HCT116 (cell line): ENCODE data around the gene RSAD2. TPM values are rescaled to one million over a fixed set of nuclear protein-coding genes. Genes with fewer than 3 reads are reported as not detected.
A peak's percentile ranks its signal among the peaks of the same experiment; 100 is the strongest.

ENCODE experiments used
- ATAC-seq: fragments of 200-7000 bp; cut with Tn5 transposase; 2 replicates; pipeline ENCODE4 v1.9.1; 2020; ENCODE audit warnings: mild to moderate bottlenecking, moderate library complexity
- BruUV-seq: library from RNA; stranded (reverse); fragments of 400-500 nt; replicated peaks from 2 replicates; lab custom pipeline; 2021; lab: Mats Ljungman, UMichigan
- CTCF ChIA-PET: fragments of 300-600 bp; sonication (Branson Sonifier 250); formaldehyde crosslinking; loops from one replicate; lab custom pipeline; 2021; ENCODE audit warnings: antibody characterized with exemption; lab: Charles Lee
- POLR2A ChIA-PET: fragments of 300-600, 350-600 bp; sonication (Branson Sonifier 250); formaldehyde crosslinking; loops from one replicate; lab custom pipeline; 2021; ENCODE audit warnings: antibody characterized with exemption; lab: Charles Lee
- RAD21 ChIA-PET, 2 experiments: fragments of 300-600 bp; sonication (Branson Sonifier 250); formaldehyde crosslinking; loops; one replicate each; lab custom pipeline; 2023; ENCODE audit warnings: low total read pairs in 2 of 2; ENCODE audit not compliant: uncharacterized antibody in 2 of 2, unreplicated experiment in 2 of 2, low non-redundant PET in 1 of 2; lab: Charles Lee
- DNase-seq: peaks from one replicate; pipeline ENCODE4 v3.0.0-alpha.2; 2010; ENCODE audit warnings: low read depth, low spot score
- H2AFZ ChIP-seq: fragments of 200-600 bp; shearing (Covaris generic), sonication (generic); 2 replicates; pipeline ENCODE4 v1.6.1; 2017; ENCODE audit warnings: low read depth, mixed run types, mixed read lengths, antibody characterized with exemption, low read length; ENCODE audit not compliant: poor library complexity, severe bottlenecking
- H3K27ac ChIP-seq: 2 replicates; pipeline ENCODE4 v1.5.1; 2012; ENCODE audit warnings: low read depth, low read length
- H3K27me3 ChIP-seq: fragments of 200-600 bp; sonication (generic); 2 replicates; pipeline ENCODE4 v1.6.1; 2016; ENCODE audit warnings: mixed run types, low read length, mixed read lengths; ENCODE audit not compliant: insufficient read depth
- H3K36me3 ChIP-seq, 2 experiments: fragments of 200-500 bp in 1 of 2; fragments of 200-600 bp in 1 of 2; sonication (Bioruptor generic) in 1 of 2; sonication (generic) in 1 of 2; 2 replicates each; pipeline versions ENCODE4 v1.5.1 to v1.6.1; 2014 to 2016; ENCODE audit warnings: low read length in 2 of 2, inconsistent platforms in 1 of 2, mixed read lengths in 1 of 2, mixed run types in 1 of 2; ENCODE audit not compliant: insufficient read depth in 2 of 2, control insufficient read depth in 1 of 2
- H3K4me1 ChIP-seq, 2 experiments: fragments of 200-600 bp in 1 of 2; sonication (generic) in 1 of 2; 2 replicates each; pipeline versions ENCODE4 v1.5.1 to v1.6.1; 2012 to 2017; ENCODE audit warnings: low read length in 2 of 2, inconsistent platforms in 1 of 2, mild to moderate bottlenecking in 1 of 2, mixed read lengths in 1 of 2, mixed run types in 1 of 2, moderate library complexity in 1 of 2; ENCODE audit not compliant: insufficient read depth in 2 of 2, control insufficient read depth in 1 of 2
- H3K4me2 ChIP-seq: fragments of 200-600 bp; sonication (generic); 2 replicates; pipeline ENCODE4 v1.6.1; 2017; ENCODE audit warnings: mixed run types, low read length, mixed read lengths
- H3K4me3 ChIP-seq, 2 experiments: fragments of 200-600 bp in 1 of 2; sonication (generic) in 1 of 2; replicated peaks in 1 of 2; 2 replicates each; pipeline ENCODE4 v1.5.1; 2011 to 2016; ENCODE audit warnings: low read length in 2 of 2, control low read depth in 1 of 2, low read depth in 1 of 2, mild to moderate bottlenecking in 1 of 2, mixed read lengths in 1 of 2, mixed run types in 1 of 2
- H3K79me2 ChIP-seq: fragments of 200-600 bp; sonication (generic); 2 replicates; pipeline ENCODE4 v1.6.1; 2017; ENCODE audit warnings: mild to moderate bottlenecking, mixed run types, low read length, moderate library complexity, mixed read lengths; ENCODE audit not compliant: insufficient read depth
- H3K9ac ChIP-seq: fragments of 200-600 bp; sonication (generic); 2 replicates; pipeline ENCODE4 v1.6.1; 2016; ENCODE audit warnings: low read length, mixed read lengths
- H3K9me2 ChIP-seq: fragments of 200-600 bp; sonication (generic), shearing (Covaris generic); 2 replicates; pipeline ENCODE4 v1.6.1; 2017; ENCODE audit warnings: mixed run types, mild to moderate bottlenecking, moderate library complexity; ENCODE audit not compliant: insufficient read depth
- H3K9me3 ChIP-seq, 2 experiments: fragments of 200-500 bp in 1 of 2; fragments of 200-600 bp in 1 of 2; sonication (Bioruptor generic) in 1 of 2; sonication (generic) in 1 of 2; 2 replicates each; pipeline ENCODE4 v1.6.1; 2014 to 2017; ENCODE audit warnings: low read length in 2 of 2, mixed read lengths in 2 of 2, inconsistent platforms in 1 of 2, low read depth in 1 of 2, mild to moderate bottlenecking in 1 of 2, mixed run types in 1 of 2, moderate library complexity in 1 of 2; ENCODE audit not compliant: control insufficient read depth in 1 of 2, insufficient read depth in 1 of 2
- H4K20me1 ChIP-seq: fragments of 200-600 bp; sonication (generic), shearing (Covaris generic); 2 replicates; pipeline ENCODE4 v1.6.1; 2017; ENCODE audit warnings: mixed run types, mild to moderate bottlenecking, moderate library complexity; ENCODE audit not compliant: insufficient read depth
- CBX3 ChIP-seq: IDR thresholded peaks from 2 replicates; pipeline ENCODE4 v1.6.1; 2012; ENCODE audit warnings: low read depth
- EGR1 ChIP-seq: IDR thresholded peaks from 2 replicates; pipeline ENCODE4 v1.6.1; 2012; ENCODE audit warnings: low read depth
- ELF1 ChIP-seq: IDR thresholded peaks from 2 replicates; pipeline ENCODE4 v1.6.1; 2012; ENCODE audit warnings: low read depth, borderline replicate concordance
- EZH2 ChIP-seq: fragments of 200-600 bp; sonication (generic); IDR thresholded peaks from 2 replicates; pipeline ENCODE4 v1.6.1; 2017; ENCODE audit warnings: antibody characterized with exemption, mixed run types
- FOSL1 ChIP-seq: IDR thresholded peaks from 2 replicates; pipeline ENCODE4 v1.6.1; 2012; ENCODE audit warnings: low read depth
- JUND ChIP-seq: IDR thresholded peaks from 2 replicates; pipeline ENCODE4 v1.6.1; 2012
- POLR2A ChIP-seq: IDR thresholded peaks from 2 replicates; pipeline ENCODE4 v1.7.0; 2011; ENCODE audit warnings: borderline replicate concordance; ENCODE audit not compliant: insufficient read depth, insufficient read length; ENCODE audit errors: extremely low read depth
- POLR2AphosphoS5 ChIP-seq: IDR thresholded peaks from 2 replicates; pipeline ENCODE4 v1.6.1; 2011; ENCODE audit warnings: mild to moderate bottlenecking, low read depth, low read length, moderate library complexity
- RAD21 ChIP-seq: IDR thresholded peaks from 2 replicates; pipeline ENCODE4 v1.6.1; 2012; ENCODE audit warnings: low read depth, mild to moderate bottlenecking
- SIN3A ChIP-seq: IDR thresholded peaks from 2 replicates; pipeline ENCODE4 v1.6.1; 2012; ENCODE audit warnings: low read depth
- SP1 ChIP-seq: IDR thresholded peaks from 2 replicates; pipeline ENCODE4 v1.6.1; 2012; ENCODE audit warnings: low read depth
- TCF7L2 ChIP-seq: IDR thresholded peaks from 2 replicates; pipeline ENCODE4 v1.7.0; 2011; ENCODE audit warnings: borderline replicate concordance, inconsistent platforms; ENCODE audit not compliant: insufficient read depth, insufficient read length; ENCODE audit errors: extremely low read depth
- ZFX ChIP-seq: fragments of 450-650 bp; IDR thresholded peaks from 2 replicates; pipeline ENCODE4 v1.6.1; 2017
- ZNF274 ChIP-seq: fragments of 200-500 bp; sonication (Bioruptor generic); IDR thresholded peaks from 2 replicates; pipeline ENCODE4 v1.6.1; 2014; ENCODE audit warnings: mild to moderate bottlenecking, low read depth, low read length, inconsistent platforms
- intact Hi-C: fragments of 100-400 bp; cut with micrococcal nuclease; formaldehyde crosslinking; loops from 2 replicates; pipeline ENCODE4 v1.10.0; 2022
- total RNA-seq: library from RNA; stranded (reverse); gene quantifications from one replicate; pipeline ENCODE4 v1.2.1, GENCODE V29; 2021; ENCODE audit not compliant: unreplicated experiment
- TF ChIP-seq, protein P1 (sequence below): IDR thresholded peaks from 2 replicates; pipeline ENCODE4 v1.6.1; 2012
- TF ChIP-seq, protein P2 (sequence below): IDR thresholded peaks from 2 replicates; pipeline ENCODE4 v1.6.1; 2012
- TF ChIP-seq, protein P3 (sequence below): IDR thresholded peaks from 2 replicates; pipeline ENCODE4 v1.6.1; 2012; ENCODE audit warnings: low read depth
- TF ChIP-seq, protein P4 (sequence below): IDR thresholded peaks from 2 replicates; pipeline ENCODE4 v1.6.1; 2011; ENCODE audit warnings: mild to moderate bottlenecking, low read length, moderate library complexity; ENCODE audit not compliant: insufficient replicate concordance; ENCODE audit errors: extremely low read depth

Gene RSAD2
- total RNA-seq, 1 experiment from 2014 or later, result not detected

GRCh38 chr2:6930923-6931647 is 53.5 kb downstream of the RSAD2 start:
- H3K4me2 ChIP-seq, result no peak overlapping the region
- ChIA-PET CTCF (no interaction called here), RAD21 (no interaction called here), POLR2A (no interaction called here)
- H3K36me3 ChIP-seq, result no peaks in the 10 kb centered on the region
- TF ChIP-seq ZFX (no peak), EZH2 (no peak), RAD21 (no peak), EGR1 (no peak), SIN3A (no peak), JUND (no peak), SP1 (no peak), FOSL1 (no peak), ELF1 (no peak), CBX3 (no peak), POLR2AphosphoS5 (no peak), POLR2A (no peak), TCF7L2 (no peak), ZNF274 (no peak)
- TF ChIP-seq, protein P1, sequence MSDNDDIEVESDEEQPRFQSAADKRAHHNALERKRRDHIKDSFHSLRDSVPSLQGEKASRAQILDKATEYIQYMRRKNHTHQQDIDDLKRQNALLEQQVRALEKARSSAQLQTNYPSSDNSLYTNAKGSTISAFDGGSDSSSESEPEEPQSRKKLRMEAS, result no peak
- TF ChIP-seq, protein P2, sequence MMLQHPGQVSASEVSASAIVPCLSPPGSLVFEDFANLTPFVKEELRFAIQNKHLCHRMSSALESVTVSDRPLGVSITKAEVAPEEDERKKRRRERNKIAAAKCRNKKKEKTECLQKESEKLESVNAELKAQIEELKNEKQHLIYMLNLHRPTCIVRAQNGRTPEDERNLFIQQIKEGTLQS, result no peak
- TF ChIP-seq, protein P3, sequence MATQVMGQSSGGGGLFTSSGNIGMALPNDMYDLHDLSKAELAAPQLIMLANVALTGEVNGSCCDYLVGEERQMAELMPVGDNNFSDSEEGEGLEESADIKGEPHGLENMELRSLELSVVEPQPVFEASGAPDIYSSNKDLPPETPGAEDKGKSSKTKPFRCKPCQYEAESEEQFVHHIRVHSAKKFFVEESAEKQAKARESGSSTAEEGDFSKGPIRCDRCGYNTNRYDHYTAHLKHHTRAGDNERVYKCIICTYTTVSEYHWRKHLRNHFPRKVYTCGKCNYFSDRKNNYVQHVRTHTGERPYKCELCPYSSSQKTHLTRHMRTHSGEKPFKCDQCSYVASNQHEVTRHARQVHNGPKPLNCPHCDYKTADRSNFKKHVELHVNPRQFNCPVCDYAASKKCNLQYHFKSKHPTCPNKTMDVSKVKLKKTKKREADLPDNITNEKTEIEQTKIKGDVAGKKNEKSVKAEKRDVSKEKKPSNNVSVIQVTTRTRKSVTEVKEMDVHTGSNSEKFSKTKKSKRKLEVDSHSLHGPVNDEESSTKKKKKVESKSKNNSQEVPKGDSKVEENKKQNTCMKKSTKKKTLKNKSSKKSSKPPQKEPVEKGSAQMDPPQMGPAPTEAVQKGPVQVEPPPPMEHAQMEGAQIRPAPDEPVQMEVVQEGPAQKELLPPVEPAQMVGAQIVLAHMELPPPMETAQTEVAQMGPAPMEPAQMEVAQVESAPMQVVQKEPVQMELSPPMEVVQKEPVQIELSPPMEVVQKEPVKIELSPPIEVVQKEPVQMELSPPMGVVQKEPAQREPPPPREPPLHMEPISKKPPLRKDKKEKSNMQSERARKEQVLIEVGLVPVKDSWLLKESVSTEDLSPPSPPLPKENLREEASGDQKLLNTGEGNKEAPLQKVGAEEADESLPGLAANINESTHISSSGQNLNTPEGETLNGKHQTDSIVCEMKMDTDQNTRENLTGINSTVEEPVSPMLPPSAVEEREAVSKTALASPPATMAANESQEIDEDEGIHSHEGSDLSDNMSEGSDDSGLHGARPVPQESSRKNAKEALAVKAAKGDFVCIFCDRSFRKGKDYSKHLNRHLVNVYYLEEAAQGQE, result no peak
- TF ChIP-seq, protein P4, sequence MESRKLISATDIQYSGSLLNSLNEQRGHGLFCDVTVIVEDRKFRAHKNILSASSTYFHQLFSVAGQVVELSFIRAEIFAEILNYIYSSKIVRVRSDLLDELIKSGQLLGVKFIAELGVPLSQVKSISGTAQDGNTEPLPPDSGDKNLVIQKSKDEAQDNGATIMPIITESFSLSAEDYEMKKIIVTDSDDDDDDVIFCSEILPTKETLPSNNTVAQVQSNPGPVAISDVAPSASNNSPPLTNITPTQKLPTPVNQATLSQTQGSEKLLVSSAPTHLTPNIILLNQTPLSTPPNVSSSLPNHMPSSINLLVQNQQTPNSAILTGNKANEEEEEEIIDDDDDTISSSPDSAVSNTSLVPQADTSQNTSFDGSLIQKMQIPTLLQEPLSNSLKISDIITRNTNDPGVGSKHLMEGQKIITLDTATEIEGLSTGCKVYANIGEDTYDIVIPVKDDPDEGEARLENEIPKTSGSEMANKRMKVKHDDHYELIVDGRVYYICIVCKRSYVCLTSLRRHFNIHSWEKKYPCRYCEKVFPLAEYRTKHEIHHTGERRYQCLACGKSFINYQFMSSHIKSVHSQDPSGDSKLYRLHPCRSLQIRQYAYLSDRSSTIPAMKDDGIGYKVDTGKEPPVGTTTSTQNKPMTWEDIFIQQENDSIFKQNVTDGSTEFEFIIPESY, result no peak
- no peak for DNase-seq
- intact Hi-C loops, result no loop called here
- no peaks in the 10 kb centered on the region for H3K4me1 ChIP-seq
- no peak overlapping the region for H2AFZ ChIP-seq
- H3K9me2 ChIP-seq, result no peaks in the 10 kb centered on the region
- peak; percentile 53; the same call in 1 of the 2 replicates for ATAC-seq
- no peak overlapping the region for H3K9ac ChIP-seq
- H3K27me3 ChIP-seq, result no peaks in the 10 kb centered on the region
- BruUV-seq, result no TSS peak
- peaks cover 13% of the 10 kb centered on the region; the same call in 1 of the 2 replicates for H3K79me2 ChIP-seq
- H4K20me1 ChIP-seq, result no peaks in the 10 kb centered on the region
- no peak overlapping the region for H3K27ac ChIP-seq
- H3K4me3 ChIP-seq, result no peak overlapping the region
- no peaks in the 10 kb centered on the region for H3K9me3 ChIP-seq
